ENCODE data around the gene ZNF507.

The ZNF507 gene

GRCh38 chr19:32367948-32368536 is 22.6 kb downstream of the ZNF507 start:
- DNase-seq, result peak in 1 of 2 donors; percentile 37
- Histone ChIP-seq H3K9me3 (ENCODE audit: insufficient read depth, low read depth, low read length) (no peaks in the 10 kb centered on the region), H3K9ac (ENCODE audit: low read length) (no peak overlapping the region), H3K18ac (ENCODE audit: low read length) (no peak overlapping the region), H3K79me2 (ENCODE audit: control insufficient read depth, insufficient read depth, low read length, poor library complexity) (no peaks in the 10 kb centered on the region), H4K12ac (ENCODE audit: low read depth, low read length) (no peak overlapping the region), H4K8ac (ENCODE audit: low read depth, low read length) (no peak overlapping the region), H2BK5ac (ENCODE audit: low read depth, low read length, poor library complexity) (no peak overlapping the region), H3K4me2 (ENCODE audit: low read length) (no peak overlapping the region), H2BK120ac (ENCODE audit: insufficient read depth, low read length, poor library complexity) (no peak overlapping the region), H2AK5ac (ENCODE audit: low read length) (no peak overlapping the region), H3K27ac (ENCODE audit: low read depth, low read length) (no peak overlapping the region), H3K36me3 (ENCODE audit: control insufficient read depth in 1 of 2, insufficient read depth in 2 of 2, low read length in 2 of 2) (peaks cover 8 to 9% of the 10 kb centered on the region in 2 experiments), H4K91ac (ENCODE audit: low read depth, low read length) (no peak overlapping the region), H3K79me1 (ENCODE audit: low read length) (peaks cover 2% of the 10 kb centered on the region), H3K14ac (ENCODE audit: low read length) (no peak overlapping the region), H3K4me3 (ENCODE audit: low read depth, low read length) (no peak overlapping the region), H3K4me1 (ENCODE audit: control insufficient read depth in 1 of 2, insufficient read depth in 2 of 2, low read length in 2 of 2) (peaks cover 0 to 3% of the 10 kb centered on the region in 2 experiments), H2AFZ (ENCODE audit: insufficient read depth, low read length, poor library complexity) (no peak overlapping the region), H3K27me3 (ENCODE audit: insufficient read depth, low read length) (no peaks in the 10 kb centered on the region), H2BK12ac (ENCODE audit: low read length) (no peak overlapping the region), H3K23ac (ENCODE audit: low read length) (no peak overlapping the region), H3K4ac (ENCODE audit: low read depth, low read length) (no peak overlapping the region)
- no CpG with 5 or more reads among the region's 3 CpGs for WGBS (ENCODE audit: extremely low coverage, insufficient coverage, insufficient read length)

- H3K27ac ChIP-seq (ENCODE audit: low read depth, low read length), result no peak overlapping the region
- H3K27me3 ChIP-seq (ENCODE audit: insufficient read depth, low read length), result no peaks in the 10 kb centered on the region
- H2BK5ac ChIP-seq (ENCODE audit: low read depth, low read length, poor library complexity), result no peak overlapping the region
- no peak overlapping the region for H3K14ac ChIP-seq (ENCODE audit: low read length)
- no peak for DNase-seq
- H3K79me2 ChIP-seq (ENCODE audit: control insufficient read depth, insufficient read depth, low read length, poor library complexity), result no peaks in the 10 kb centered on the region
- H3K9ac ChIP-seq (ENCODE audit: low read length), result no peak overlapping the region
- H2AFZ ChIP-seq (ENCODE audit: insufficient read depth, low read length, poor library complexity), result no peak overlapping the region
- H3K4ac ChIP-seq (ENCODE audit: low read depth, low read length), result no peak overlapping the region
- no peaks in the 10 kb centered on the region for H3K9me3 ChIP-seq (ENCODE audit: insufficient read depth, low read depth, low read length)
- no peak overlapping the region for H4K91ac ChIP-seq (ENCODE audit: low read depth, low read length)
- H3K4me1 ChIP-seq (ENCODE audit: control insufficient read depth in 1 of 2, insufficient read depth in 2 of 2, low read length in 2 of 2), result peaks cover 0 to 3% of the 10 kb centered on the region in 2 experiments
- no peak overlapping the region for H4K12ac ChIP-seq (ENCODE audit: low read depth, low read length)
- no peak overlapping the region for H2AK5ac ChIP-seq (ENCODE audit: low read length)
- H4K8ac ChIP-seq (ENCODE audit: low read depth, low read length), result no peak overlapping the region
- no peak overlapping the region for H3K4me2 ChIP-seq (ENCODE audit: low read length)
- no peak overlapping the region for H2BK12ac ChIP-seq (ENCODE audit: low read length)
- no peak overlapping the region for H2BK120ac ChIP-seq (ENCODE audit: insufficient read depth, low read length, poor library complexity)
- H3K18ac ChIP-seq (ENCODE audit: low read length), result no peak overlapping the region
- H3K4me3 ChIP-seq (ENCODE audit: low read depth, low read length), result no peak overlapping the region
- no peak overlapping the region for H3K23ac ChIP-seq (ENCODE audit: low read length)
- peaks cover 2% of the 10 kb centered on the region for H3K79me1 ChIP-seq (ENCODE audit: low read length)
- H3K36me3 ChIP-seq (ENCODE audit: control insufficient read depth in 1 of 2, insufficient read depth in 2 of 2, low read length in 2 of 2), result peaks cover 8 to 9% of the 10 kb centered on the region in 2 experiments
- no CpG with 5 or more reads among the region's 2 CpGs for WGBS (ENCODE audit: extremely low coverage, insufficient coverage, insufficient read length)
These were observed 23.4 kb downstream of the ZNF507 start for GRCh38 chr19:32368787-32369186.

GRCh38 chr19:32372726-32373517 is 27.5 kb downstream of the ZNF507 start:
- Histone ChIP-seq H2AK5ac (ENCODE audit: low read length) (no peak overlapping the region), H2BK120ac (ENCODE audit: insufficient read depth, low read length, poor library complexity) (peak overlapping the region; percentile 15), H3K4ac (ENCODE audit: low read depth, low read length) (peak overlapping the region; percentile 3), H3K36me3 (ENCODE audit: control insufficient read depth in 1 of 2, insufficient read depth in 2 of 2, low read length in 2 of 2) (peaks cover 11 to 16% of the 10 kb centered on the region in 2 experiments), H2AFZ (ENCODE audit: insufficient read depth, low read length, poor library complexity) (no peak overlapping the region), H2BK12ac (ENCODE audit: low read length) (no peak overlapping the region), H3K18ac (ENCODE audit: low read length) (peak overlapping the region; percentile 8), H2BK5ac (ENCODE audit: low read depth, low read length, poor library complexity) (peak overlapping the region; percentile 80), H4K8ac (ENCODE audit: low read depth, low read length) (peak overlapping the region; percentile 17), H3K79me1 (ENCODE audit: low read length) (peaks cover 2% of the 10 kb centered on the region), H3K14ac (ENCODE audit: low read length) (no peak overlapping the region), H3K27ac (ENCODE audit: low read depth, low read length) (peak overlapping the region; percentile 77), H3K4me3 (ENCODE audit: low read depth, low read length) (no peak overlapping the region), H3K9me3 (ENCODE audit: insufficient read depth, low read depth, low read length) (no peaks in the 10 kb centered on the region), H3K4me1 (ENCODE audit: control insufficient read depth in 1 of 2, insufficient read depth in 2 of 2, low read length in 2 of 2) (peaks cover 0 to 5% of the 10 kb centered on the region in 2 experiments), H3K27me3 (ENCODE audit: insufficient read depth, low read length) (no peaks in the 10 kb centered on the region), H4K12ac (ENCODE audit: low read depth, low read length) (no peak overlapping the region), H3K4me2 (ENCODE audit: low read length) (peak overlapping the region; percentile 44), H3K9ac (ENCODE audit: low read length) (no peak overlapping the region), H4K91ac (ENCODE audit: low read depth, low read length) (peak overlapping the region; percentile 45), H3K23ac (ENCODE audit: low read length) (no peak overlapping the region), H3K79me2 (ENCODE audit: control insufficient read depth, insufficient read depth, low read length, poor library complexity) (no peaks in the 10 kb centered on the region)
- DNase-seq, result peak; percentile 56 to 71
- WGBS (ENCODE audit: extremely low coverage, insufficient coverage, insufficient read length), result no CpG with 5 or more reads among the region's 7 CpGs

GRCh38 chr19:32373585-32374295 is 28.3 kb downstream of the ZNF507 start:
- Histone ChIP-seq H2AFZ (ENCODE audit: insufficient read depth, low read length, poor library complexity) (no peak overlapping the region), H4K8ac (ENCODE audit: low read depth, low read length) (no peak overlapping the region), H3K79me2 (ENCODE audit: control insufficient read depth, insufficient read depth, low read length, poor library complexity) (no peaks in the 10 kb centered on the region), H3K18ac (ENCODE audit: low read length) (no peak overlapping the region), H2BK12ac (ENCODE audit: low read length) (no peak overlapping the region), H3K9me3 (ENCODE audit: insufficient read depth, low read depth, low read length) (no peaks in the 10 kb centered on the region), H4K12ac (ENCODE audit: low read depth, low read length) (no peak overlapping the region), H3K4me1 (ENCODE audit: control insufficient read depth in 1 of 2, insufficient read depth in 2 of 2, low read length in 2 of 2) (peaks cover 0 to 5% of the 10 kb centered on the region in 2 experiments), H3K4me3 (ENCODE audit: low read depth, low read length) (no peak overlapping the region), H2BK120ac (ENCODE audit: insufficient read depth, low read length, poor library complexity) (no peak overlapping the region), H3K27me3 (ENCODE audit: insufficient read depth, low read length) (no peaks in the 10 kb centered on the region), H3K36me3 (ENCODE audit: control insufficient read depth in 1 of 2, insufficient read depth in 2 of 2, low read length in 2 of 2) (peaks cover 11 to 17% of the 10 kb centered on the region in 2 experiments), H3K4ac (ENCODE audit: low read depth, low read length) (no peak overlapping the region), H3K14ac (ENCODE audit: low read length) (no peak overlapping the region), H2AK5ac (ENCODE audit: low read length) (no peak overlapping the region), H3K9ac (ENCODE audit: low read length) (no peak overlapping the region), H3K27ac (ENCODE audit: low read depth, low read length) (peak overlapping the region; percentile 77), H2BK5ac (ENCODE audit: low read depth, low read length, poor library complexity) (no peak overlapping the region), H3K4me2 (ENCODE audit: low read length) (peak overlapping the region; percentile 44), H3K23ac (ENCODE audit: low read length) (no peak overlapping the region), H3K79me1 (ENCODE audit: low read length) (peaks cover 2% of the 10 kb centered on the region), H4K91ac (ENCODE audit: low read depth, low read length) (no peak overlapping the region)
- no CpG with 5 or more reads among the region's 10 CpGs for WGBS (ENCODE audit: extremely low coverage, insufficient coverage, insufficient read length)
- DNase-seq, result peak; percentile 93 to 96
